Activated CD4-positive, alpha-beta T cell treated with anti-CD3 and anti-CD28 coated beads, Interleukin-2, amount 50 U/mL, for 48 hours (primary cell): ENCODE measurements around the gene PIP4K2C.

Experiments used
- DNase-seq, 2 experiments: peaks; one replicate each; pipeline ENCODE4 v3.0.0-alpha.2; 2020

PIP4K2C gene

DNA sequence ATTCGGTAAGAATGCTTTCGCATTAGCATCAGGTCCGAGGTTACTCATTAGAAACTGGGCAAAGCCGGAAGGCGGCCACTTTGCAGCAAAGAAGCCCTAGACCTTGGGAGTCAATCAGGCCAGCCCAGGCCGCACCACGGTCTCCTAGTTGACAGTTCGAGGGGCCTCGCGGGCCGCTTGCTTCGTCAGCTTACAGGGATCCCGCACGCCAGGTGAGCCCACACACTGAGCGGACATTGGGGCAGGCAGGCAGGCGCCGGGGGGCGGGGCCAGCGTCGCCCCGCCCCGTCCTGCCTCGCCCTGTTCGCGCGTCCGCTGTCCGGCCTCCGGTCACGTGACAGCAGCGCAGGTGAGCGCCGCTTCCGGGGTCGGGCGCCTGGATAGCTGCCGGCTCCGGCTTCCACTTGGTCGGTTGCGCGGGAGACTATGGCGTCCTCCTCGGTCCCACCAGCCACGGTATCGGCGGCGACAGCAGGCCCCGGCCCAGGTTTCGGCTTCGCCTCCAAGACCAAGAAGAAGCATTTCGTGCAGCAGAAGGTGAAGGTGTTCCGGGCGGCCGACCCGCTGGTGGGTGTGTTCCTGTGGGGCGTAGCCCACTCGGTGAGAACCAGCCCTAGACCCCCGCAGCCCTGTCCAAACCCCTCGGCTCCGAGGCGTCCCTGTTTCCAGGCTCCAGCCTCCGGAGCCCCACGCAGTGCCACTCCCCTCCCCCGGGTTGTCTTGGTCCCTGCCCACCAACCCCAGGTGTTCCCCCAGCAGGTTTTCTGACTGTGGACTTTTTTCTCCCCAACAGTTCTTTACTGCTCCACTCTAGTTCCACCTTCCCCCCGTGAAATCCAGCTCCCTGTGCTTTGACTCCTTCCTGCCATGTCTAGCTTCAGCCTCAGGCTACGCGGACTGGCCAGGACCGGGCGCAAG, at the start of gene PIP4K2C:
TSS of gene PIP4K2C (plus strand) at position 329 of the 918 bp plus-strand sequence. CDS start at position 427, 98 bp downstream.
- DNase-seq: peak; percentile 79 to 83

DNA sequence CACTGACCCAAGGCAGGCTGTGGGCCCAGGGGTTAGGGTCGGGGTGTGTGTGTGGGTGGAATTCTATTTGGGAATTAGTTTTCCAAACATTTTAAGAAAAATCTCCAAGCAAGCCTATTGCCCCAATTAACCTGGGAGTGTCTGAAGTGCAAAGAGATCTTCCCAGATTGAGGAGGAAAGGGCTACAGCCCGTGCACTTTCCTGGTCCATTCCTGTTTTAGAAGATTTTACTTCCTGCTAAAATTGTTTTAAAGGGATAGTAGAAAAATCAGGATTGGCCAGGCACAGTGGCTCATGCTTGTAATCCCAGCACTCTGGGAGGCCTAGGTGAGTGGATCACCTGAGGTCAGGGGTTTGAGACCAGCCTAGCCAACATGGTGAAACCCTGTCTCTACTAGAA, 49.3 kb upstream of the PIP4K2C start:
- no peak for DNase-seq

DNA sequence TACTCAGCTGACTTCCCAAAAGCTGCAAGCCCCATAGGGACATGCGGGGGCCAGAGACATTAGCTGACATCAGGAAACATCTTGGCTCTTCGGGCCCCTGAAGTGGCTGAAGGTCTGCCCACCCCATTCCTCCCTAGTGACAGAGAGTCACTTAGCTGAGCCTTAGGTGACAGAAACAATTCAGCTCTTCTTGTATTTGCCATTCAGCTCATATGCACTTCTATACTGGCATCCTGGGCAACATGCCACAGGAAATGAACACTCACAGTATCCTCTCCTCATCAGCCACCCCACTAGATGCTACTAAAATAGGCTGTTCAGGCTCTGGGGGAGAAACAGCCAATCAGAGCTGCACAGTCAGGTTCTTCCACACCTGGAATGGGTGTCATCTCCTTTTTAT, 47.4 kb upstream of the PIP4K2C start:
- no peak for DNase-seq

DNA sequence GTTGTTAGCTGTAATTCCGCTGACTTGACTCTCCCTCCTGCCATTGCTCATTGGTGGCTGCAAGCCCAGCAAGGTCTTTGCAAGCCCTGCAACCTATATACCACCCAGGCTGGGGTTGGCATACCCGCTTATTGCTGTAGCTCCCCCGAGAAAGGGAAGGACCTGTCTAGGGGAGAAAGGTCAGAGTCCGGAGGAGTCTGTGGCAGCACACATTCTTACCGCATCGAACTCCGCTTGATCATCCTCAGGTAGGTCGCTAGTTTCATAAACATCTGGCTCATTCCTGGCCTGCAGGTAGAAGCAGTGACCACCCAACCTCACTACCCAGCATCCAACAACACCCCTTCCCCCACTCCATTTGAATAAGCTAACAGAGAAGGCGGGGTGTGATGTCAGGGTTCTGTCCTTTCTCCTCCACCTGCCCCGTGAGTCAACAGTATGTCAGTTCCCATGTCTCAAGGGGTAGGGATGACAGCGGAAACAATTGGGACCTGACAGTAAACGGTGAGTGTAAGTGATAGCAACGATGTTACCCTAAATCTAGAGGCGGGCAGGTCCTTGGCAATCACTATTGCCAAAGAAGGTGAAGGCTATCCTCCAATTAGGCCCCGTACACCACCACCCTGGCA, 45.1 kb upstream of the PIP4K2C start:
- DNase-seq: peak in 1 of 2 experiments; percentile 20

DNA sequence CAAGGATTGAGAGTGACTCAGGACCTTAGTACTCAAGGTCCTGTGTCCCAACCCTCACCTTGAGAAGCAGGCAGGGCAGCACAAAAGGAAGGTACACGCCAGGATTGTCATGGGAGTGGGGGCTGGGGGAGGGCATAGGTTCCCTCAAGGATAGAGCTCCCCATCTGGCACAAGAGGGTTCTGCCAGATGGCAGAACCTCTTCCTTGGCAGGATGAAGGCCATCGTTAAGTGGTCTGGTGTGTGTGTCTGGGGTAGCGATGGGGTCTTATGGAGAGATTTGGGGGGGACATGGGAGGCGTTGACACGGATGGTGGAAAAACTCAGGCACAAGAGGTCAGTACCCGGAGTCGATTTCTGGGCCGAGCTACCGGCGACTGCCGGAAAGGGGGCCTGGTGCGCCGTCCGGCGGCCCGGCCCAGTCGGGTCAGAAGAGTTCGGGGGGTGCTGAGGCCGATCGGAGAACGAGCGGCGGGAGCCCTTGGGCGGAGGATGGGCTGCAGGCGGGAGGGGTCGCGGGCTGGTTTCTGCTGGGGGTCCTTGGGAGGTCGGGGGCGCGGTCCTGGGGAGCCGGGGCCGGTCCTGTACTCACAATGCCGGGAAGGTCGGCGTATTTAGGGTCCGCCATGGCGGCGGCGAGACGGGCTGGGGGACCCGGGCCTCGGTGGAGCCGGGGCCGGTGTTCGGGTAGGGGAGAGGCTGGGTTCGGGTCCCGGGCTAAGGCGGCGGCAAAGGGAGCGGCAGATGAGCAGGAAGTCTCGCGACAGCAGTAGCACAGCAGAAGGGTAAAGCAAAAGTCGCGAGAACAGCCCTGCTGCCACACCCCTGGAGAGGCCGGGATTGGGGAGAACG, 44.3 kb upstream of the PIP4K2C start, which contains the start of gene DCTN2:
TSS of gene DCTN2 (minus strand) at position 755 of the 850 bp plus-strand sequence. CDS start at position 626, 129 bp downstream.
- DNase-seq: peak; percentile 94 to 97

DNA sequence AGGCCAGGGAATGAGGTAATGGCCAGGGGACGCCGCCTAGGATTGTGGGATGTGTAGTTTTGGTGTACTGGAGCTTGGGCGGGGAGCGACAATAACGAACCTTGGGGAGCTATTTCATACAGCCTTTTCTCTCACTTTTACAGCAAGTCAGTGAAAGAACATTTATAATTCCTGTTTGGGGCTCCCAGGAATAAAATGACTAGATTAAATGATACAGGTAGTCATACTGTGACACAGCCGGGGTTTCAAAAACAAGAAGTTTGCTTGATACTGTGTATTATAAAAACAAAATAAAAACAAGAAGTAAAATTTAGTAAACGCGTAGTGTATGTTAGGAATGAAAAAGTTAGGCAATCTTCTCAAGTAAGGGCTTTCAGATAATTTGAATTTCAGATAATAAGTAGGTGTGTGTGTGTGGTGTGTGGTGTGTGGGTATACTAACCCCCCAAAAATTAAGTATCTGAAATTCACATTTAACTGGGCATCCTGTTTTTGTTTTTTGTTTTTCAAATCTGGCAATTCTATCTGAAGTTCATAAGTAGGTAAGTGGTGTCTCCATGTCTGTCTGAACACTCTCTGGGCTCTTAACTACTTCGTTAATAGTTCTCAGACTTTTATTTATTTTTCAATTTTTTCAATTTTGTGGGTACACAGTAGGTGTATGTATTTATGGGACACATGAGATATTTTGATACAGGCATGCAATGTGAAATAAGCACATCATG, 43.5 kb upstream of the PIP4K2C start:
- no peak for DNase-seq

DNA sequence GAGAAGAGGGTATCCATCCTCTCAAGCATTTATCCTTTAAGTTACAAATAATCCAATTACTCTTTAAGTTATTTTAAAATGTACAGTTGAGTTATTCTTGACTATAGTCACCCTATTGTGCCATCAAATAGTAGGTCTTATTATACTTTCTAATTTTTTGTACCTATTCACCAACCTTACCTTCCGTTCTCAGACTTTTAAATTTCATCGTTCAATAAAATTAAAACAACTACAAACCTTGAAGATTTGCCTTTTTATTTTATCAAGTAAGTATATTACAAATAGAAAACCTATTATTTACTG, 43.0 kb upstream of the PIP4K2C start:
- no peak for DNase-seq

DNA sequence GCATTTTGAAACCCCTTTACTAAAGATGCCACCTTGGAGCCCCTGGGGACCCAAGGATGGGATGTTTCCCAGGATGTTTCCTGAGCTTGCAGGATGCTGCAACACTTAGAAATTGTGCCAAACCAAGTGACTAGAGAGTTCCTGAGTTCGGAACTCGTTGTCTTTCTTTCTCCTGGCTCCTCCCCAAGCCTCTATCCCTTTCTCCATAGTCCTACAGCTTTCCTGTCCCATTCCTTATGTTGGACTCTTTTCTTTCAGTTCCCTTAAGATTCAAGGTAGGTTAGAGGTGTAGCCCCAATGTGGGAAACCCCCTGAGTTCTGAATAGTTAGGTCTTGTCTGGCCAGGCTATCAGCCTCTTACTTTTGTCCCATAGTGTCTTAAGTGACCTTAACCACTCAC, 42.5 kb upstream of the PIP4K2C start:
- DNase-seq: no peak

DNA sequence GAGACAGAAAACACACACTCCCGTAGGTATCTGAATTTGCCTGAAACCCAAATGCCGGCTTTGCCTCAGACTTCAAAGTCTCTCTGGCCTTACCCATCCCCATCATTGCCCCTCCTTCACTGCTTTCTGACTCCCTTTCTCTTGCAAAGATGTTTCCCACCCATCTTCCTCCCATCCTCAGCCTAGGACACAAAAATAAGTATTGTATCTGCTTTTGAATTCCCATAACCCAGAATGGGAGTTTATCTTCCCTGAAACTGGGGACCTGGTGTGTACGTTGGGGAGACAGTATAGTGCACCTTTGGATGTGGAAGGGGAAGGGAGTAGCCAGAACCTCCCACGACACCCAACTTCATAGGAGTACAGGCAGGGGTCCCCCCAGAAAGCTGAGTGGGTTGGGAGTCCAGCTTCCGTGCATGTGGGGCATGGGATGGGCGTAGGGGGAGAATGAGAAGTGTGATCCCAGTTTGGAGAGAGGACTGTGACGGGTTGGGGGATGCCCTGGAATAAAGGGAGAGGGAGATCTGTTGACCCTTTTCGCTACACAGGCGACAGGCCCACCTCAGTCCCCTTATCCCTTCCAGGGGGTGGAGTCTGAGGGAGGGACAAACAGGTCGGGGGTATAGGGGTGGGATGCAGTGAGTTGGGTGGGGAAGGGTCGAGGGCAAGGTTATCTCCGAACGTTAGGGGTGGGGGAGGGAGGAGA, 41.6 kb upstream of the PIP4K2C start:
- no peak for DNase-seq

DNA sequence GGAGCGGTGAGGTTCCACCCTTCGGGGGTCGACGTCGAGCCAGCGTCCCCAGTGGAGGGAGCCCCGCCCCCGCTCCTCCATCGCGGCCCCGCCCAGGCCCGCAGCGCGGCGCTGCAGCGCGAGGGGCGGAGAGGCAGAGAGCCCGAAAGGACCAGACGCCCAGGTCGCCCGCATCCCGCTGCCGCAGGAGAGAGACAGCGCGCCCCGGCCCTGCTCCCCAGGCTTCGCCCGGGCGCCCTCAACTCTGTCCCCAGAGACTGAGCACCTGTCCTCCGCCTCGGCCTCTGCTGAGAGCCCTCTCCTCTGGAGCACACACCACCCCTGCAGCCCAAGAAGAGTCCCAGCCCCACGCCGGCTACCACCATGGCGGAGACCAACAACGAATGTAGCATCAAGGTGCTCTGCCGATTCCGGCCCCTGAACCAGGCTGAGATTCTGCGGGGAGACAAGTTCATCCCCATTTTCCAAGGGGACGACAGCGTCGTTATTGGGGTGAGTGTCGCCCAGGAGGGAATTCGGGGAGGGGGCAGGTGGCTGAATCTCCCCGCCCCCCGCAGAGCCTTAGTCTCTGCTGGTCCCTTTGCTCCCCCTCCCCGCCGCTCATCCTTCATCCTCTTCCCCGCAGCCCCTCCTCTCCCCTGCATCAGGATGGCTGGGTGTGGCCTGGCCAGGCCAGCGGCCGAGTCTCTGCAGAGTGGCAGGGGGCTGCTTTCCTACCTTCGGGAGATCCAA, 40.9 kb upstream of the PIP4K2C start, which contains the start of gene KIF5A:
TSS of gene KIF5A (plus strand) at position 136 of the 732 bp plus-strand sequence. CDS start at position 364, 228 bp downstream.
- peak; percentile 65 to 68 for DNase-seq

DNA sequence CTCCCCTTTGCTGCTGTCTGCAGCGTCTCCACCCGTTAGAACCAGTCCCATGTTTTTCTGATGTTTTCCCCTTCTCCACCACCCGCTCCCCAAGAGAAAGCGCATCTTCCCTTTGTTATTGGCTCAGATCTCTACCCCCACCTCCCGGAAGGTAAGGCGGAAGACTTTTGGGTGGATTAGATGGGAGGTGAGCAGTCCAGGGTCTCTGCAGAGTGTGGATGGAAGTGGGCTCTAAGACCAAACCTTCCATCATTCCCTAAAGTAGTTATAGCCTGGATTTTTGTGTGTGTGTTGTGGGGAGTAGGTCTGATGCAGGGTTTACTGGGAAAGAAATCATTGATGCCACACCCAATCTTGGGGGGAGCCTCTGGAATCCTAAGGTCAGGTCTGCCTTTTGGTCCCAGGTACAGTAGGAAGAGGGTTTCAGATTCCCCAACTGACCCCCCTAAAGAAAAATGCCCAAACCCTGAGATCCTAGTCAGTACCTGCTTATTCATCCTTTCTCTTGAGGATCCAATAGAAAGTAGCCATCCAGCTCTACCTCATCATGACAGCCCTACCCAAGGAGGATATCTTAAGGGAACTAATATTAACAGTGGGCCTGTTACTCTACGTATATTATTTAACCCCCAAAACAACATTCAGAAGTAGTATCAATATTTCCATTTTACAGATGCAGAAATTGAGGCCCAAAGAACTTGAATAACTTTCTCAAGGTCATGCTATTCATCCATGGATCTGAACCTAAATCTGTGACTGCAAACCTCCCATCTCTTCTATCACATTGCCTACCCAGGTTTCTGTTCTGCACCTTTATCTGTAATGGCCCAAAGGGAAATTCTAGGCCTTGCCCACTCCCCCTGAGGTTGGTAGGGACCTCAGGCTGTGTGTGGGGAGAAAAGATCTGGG, 40.1 kb upstream of the PIP4K2C start:
- no peak for DNase-seq

DNA sequence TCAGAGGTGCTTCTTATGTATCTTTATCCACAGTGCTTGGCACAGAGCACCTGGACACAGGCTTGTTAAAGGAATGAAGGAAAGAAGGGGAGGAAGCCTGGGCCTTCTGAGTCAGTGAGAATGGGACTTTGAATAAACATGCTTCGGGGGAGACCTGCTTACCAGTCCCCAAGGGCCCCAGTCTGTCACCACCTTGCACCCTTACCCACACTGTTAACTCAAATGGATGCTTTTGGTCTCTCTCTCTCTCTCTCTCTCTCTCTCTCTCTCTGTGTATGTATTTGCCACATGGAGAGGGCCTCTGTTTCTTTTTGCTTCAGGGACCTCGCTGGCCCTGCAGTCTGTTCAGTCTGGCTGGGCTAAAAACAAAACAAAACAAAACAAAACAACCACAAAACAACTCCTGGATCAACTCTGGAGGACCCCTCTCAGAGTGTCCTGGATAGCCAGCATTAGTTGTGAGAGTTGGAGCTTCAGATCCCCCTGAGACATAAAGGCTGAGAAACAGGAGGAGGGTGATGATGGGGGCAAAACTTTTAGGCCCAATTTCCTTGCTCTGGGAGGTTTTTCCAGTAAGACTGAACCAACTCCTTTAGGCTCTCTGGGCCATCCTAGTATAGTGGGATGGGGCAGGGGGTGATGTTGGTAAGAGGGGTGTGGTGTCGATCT, 39.2 kb upstream of the PIP4K2C start:
- no peak for DNase-seq

DNA sequence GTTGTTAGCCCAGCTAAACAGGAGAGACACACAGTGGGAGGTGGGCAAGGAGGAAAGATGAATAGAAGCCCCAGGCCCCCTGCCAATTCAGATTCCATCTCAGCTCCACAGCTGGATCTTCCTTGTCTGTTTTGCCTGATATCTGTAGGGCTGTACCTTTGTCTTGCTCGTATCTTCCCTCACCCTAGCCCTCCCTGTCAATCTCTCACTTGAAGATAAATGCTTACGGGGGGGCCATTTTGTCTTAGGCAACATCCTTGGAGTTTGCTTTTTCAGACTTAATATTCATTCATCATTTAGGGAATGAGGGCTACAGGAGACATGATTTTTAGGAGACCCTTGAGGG, 38.7 kb upstream of the PIP4K2C start:
- no peak for DNase-seq

DNA sequence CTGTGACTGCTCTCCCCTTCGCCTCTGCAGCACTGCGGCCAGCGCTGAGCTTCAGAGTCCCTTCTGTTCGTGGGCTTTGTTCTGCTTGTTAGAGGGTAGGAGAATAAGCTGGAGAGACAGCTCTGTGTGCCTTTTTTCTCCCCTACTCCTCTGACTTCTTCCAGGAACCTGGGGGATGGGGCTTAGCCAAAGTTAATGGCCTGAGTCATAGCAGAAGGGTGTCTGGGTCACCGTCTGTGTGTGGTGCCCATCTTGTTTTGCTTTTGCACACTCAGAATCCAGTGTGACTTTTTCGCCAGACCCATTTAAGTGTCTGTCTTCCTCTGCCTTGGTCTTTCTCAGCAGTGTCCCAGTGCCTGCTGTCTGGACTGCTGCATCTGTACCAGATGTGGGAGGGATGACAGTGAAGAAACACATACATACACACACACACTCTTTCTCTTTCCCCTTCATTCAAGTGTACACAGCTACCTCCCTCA, 38.1 kb upstream of the PIP4K2C start:
- DNase-seq: no peak

DNA sequence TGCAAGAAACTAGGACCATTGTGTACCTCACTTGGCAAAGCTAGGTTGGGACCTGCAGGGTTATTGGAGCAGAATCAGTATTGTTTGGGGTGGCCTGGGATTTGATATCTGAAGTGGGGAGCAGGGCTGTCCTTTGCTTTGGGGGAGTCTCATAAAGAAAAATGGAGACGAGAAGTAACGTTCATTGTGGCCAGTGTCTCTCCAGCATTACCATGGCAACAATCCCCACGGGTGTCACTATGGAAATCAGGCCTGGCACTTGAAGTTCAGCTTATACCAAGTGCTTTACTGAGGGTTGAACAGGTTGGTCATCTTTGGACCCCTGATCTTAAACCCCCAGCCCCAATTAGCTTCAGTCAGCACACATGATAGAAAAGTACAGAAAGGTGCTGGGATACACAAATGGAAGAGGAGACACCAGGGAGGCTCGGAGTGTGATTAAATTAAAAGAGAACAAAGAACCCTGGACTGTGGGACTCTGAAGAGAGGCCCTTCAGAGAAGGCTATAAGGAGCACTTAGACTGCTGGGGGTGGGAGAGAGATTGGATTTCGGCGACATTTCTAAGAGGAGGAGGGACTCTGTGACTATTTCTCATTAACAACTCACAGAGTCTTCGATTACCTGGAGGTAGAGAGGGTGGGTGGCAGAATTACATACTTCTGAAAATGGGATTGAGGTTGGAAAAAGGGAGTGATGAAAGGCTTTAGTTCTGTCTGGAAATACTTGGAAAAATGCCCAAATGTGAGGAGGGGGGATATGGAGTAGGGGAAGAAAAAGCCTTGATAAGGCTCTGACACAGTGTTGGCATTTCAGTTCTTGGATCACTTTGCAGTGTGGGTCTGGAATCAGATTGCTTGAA, 37.4 kb upstream of the PIP4K2C start:
- no peak for DNase-seq

DNA sequence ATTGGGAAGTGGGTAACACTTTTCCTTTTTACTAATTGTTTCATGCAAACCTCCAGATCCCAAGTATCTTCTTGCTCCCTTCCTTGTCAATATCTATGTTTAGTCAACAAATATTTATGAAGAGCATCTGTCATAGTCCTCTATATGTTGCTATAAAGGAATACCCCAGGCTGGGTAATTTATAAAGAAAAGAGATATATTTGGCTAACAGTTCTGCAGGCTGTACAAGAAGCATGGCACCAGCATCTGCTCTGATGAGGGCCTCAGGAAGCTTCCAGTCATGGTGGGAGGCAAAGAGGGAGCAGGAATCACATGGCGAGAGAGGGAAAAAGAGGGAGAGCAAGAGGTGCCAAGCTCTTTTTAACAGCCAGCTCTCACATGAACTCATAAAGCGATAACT, 36.5 kb upstream of the PIP4K2C start:
- DNase-seq: no peak

DNA sequence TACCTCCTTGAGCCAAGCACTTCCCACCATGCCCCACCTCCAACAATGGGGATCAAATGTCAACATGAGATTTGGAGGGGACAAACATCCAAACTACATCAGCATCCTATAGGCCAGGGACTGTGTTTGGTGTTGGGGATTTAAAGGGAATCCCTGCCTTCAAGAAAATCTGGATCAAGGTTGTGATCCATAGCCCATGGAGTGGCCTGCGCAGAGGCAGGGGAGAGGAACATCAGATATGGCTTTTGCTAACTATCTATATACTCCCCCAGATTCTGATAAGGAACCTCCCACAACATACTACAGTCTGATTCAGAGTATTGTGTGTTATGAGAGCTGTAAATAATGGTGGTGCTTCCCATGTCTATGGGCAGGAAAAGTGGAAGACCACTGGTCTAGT, 36.1 kb upstream of the PIP4K2C start:
- DNase-seq: no peak

DNA sequence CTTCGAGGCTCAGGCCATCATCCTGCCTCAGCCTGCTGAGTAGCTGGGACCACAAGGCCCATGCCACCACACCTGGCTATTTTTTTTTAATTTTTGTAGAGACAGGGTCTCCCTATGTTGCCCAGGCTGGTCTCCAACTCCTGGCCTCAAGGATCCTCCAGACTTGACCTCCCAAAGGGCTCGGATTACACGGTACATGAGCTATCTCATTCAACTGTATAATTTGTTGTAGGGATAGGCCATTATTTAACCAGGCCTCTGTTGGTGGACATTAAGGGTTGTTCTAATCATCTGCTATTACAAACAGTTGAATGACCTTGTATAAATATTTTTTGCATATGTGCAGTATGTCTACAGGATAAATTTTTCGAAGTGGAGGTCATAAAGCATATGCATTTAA, 32.1 kb upstream of the PIP4K2C start:
- no peak for DNase-seq
